HG02885 (cell line): Measurements from ENCODE around the gene TMEM131.
A peak's percentile ranks its signal among the peaks of the same experiment; 100 is the strongest.
"Not testable (repeated sequence)": the region's sequence is repeated elsewhere in the genome, so short reads cannot be mapped to it uniquely, and the experiment has no call there.

ENCODE experiments used
- ATAC-seq: cut with Tn5 transposase; IDR thresholded peaks from one replicate; pipeline ENCODE4 v1.9.1; 2021; ENCODE audit warnings: mild to moderate bottlenecking; ENCODE audit not compliant: unreplicated experiment, poor library complexity

Gene TMEM131

GRCh38 chr2:97829255-97829654 lies 166.5 kb downstream of the TMEM131 start:
- not testable (repeated sequence) for ATAC-seq

GRCh38 chr2:97827013-97827412 lies 168.7 kb downstream of the TMEM131 start:
- not testable (repeated sequence) for ATAC-seq

GRCh38 chr2:97826266-97826847 lies 169.4 kb downstream of the TMEM131 start:
- ATAC-seq, result not testable (repeated sequence)

- not testable (repeated sequence) for ATAC-seq
These were observed 171.7 kb downstream of the TMEM131 start for GRCh38 chr2:97824011-97824410.

GRCh38 chr2:97821862-97822261 lies 173.9 kb downstream of the TMEM131 start:
- not testable (repeated sequence) for ATAC-seq

- no peak for ATAC-seq
These were observed 176.0 kb downstream of the TMEM131 start for GRCh38 chr2:97819754-97820153.

- ATAC-seq, result no peak
These were observed 179.3 kb downstream of the TMEM131 start for GRCh38 chr2:97816411-97816810.

GRCh38 chr2:97812931-97813330 lies 182.8 kb downstream of the TMEM131 start:
- no peak for ATAC-seq

GRCh38 chr2:97808816-97809215 lies 186.9 kb downstream of the TMEM131 start:
- ATAC-seq, result no peak

GRCh38 chr2:97806738-97807618 lies 188.8 kb downstream of the TMEM131 start:
- ATAC-seq, result peak; percentile 82

GRCh38 chr2:97805776-97806175 lies 190.0 kb downstream of the TMEM131 start:
- ATAC-seq, result no peak

- ATAC-seq, result no peak
These were observed 194.7 kb downstream of the TMEM131 start for GRCh38 chr2:97801028-97801427.

GRCh38 chr2:97798416-97798815 lies 197.3 kb downstream of the TMEM131 start:
- no peak for ATAC-seq

GRCh38 chr2:97797355-97797754 lies 198.4 kb downstream of the TMEM131 start:
- ATAC-seq, result no peak

- no peak for ATAC-seq
These were observed 199.2 kb downstream of the TMEM131 start for GRCh38 chr2:97796465-97797126.

GRCh38 chr2:97792416-97792815 lies 203.3 kb downstream of the TMEM131 start:
- ATAC-seq, result no peak

GRCh38 chr2:97788986-97789644 lies 206.6 kb downstream of the TMEM131 start:
- no peak for ATAC-seq

- ATAC-seq, result no peak
These were observed 209.9 kb downstream of the TMEM131 start for GRCh38 chr2:97785818-97786217.

GRCh38 chr2:97784953-97785352 lies 210.8 kb downstream of the TMEM131 start:
- ATAC-seq, result no peak

- no peak for ATAC-seq
These were observed 213.8 kb downstream of the TMEM131 start for GRCh38 chr2:97781981-97782380.

GRCh38 chr2:97779141-97779540 lies 216.6 kb downstream of the TMEM131 start:
- no peak for ATAC-seq
